ENCODE measurements around the gene MACROH2A1. TPM values are rescaled to one million over a fixed set of nuclear protein-coding genes. Genes with fewer than 3 reads are reported as not detected.

MACROH2A1 gene
- total RNA-seq, 1 experiment from 2014 or later = 83.8 TPM

GRCh38 chr5:135444360-135444759 lies 45.3 kb upstream of the MACROH2A1 start:
- Mint-ChIP-seq H3K36me3 (no peaks in the 10 kb centered on the region), H3K4me1 (peaks cover 9% of the 10 kb centered on the region), H3K27me3 (ENCODE audit: low read depth) (no peaks in the 10 kb centered on the region), H3K4me3 (no peak overlapping the region), H3K9me3 (no peaks in the 10 kb centered on the region), H3K27ac (no peak overlapping the region)
- CTCF ChIA-PET = interaction anchor here (1.0 to 2.9 kb wide), 6 partner anchors 13 to 219 kb away, joined by 3 to 14 read pairs (median 4); no protein-coding TSS in a partner anchor
- POLR2A ChIA-PET = no interaction called here
- ATAC-seq (no peak), DNase-seq (ENCODE audit: low spot score) (no peak)
- no peak for TF ChIP-seq ZNF416 (CRISPR knock-in tag; IDR thresholded peaks at IDR 0.05)
- TF ChIP-seq SP1 (CRISPR knock-in tag; conservative IDR thresholded peaks at IDR 0.05) = no peak
- no peak for TF ChIP-seq RELA (CRISPR knock-in tag; IDR thresholded peaks at IDR 0.05; ENCODE audit: borderline replicate concordance)
- TF ChIP-seq FOXP1 (CRISPR knock-in tag; IDR thresholded peaks at IDR 0.05; ENCODE audit: borderline replicate concordance) = no peak
- TF ChIP-seq PRRX2 (CRISPR knock-in tag; IDR thresholded peaks at IDR 0.05) = no peak
- no peak for TF ChIP-seq SMAD4 (CRISPR knock-in tag; IDR thresholded peaks at IDR 0.05)

- no peak for DNase-seq (ENCODE audit: low spot score)
- Mint-ChIP-seq H3K4me3 (no peak overlapping the region), H3K4me1 (peaks cover 8% of the 10 kb centered on the region), H3K27me3 (ENCODE audit: low read depth) (no peaks in the 10 kb centered on the region), H3K36me3 (no peaks in the 10 kb centered on the region), H3K9me3 (no peaks in the 10 kb centered on the region), H3K27ac (no peak overlapping the region)
- no peak for TF ChIP-seq OVOL2 (CRISPR knock-in tag; IDR thresholded peaks at IDR 0.05; ENCODE audit: borderline replicate concordance)
- no peak for TF ChIP-seq SP1 (CRISPR knock-in tag; conservative IDR thresholded peaks at IDR 0.05)
- TF ChIP-seq STAT6 (CRISPR knock-in tag; conservative IDR thresholded peaks at IDR 0.05; ENCODE audit: low read depth) = no peak
- no peak for TF ChIP-seq ZNF532 (CRISPR knock-in tag; IDR thresholded peaks at IDR 0.05; ENCODE audit: borderline replicate concordance)
- no peak for TF ChIP-seq FOXJ3 (CRISPR knock-in tag; IDR thresholded peaks at IDR 0.05; ENCODE audit: borderline replicate concordance)
- TF ChIP-seq ZNF263 (CRISPR knock-in tag; IDR thresholded peaks at IDR 0.05; ENCODE audit: low read depth) = no peak
- POLR2A ChIA-PET = no interaction called here
- ATAC-seq = no peak; the same call in 1 of the 2 replicates
- CTCF ChIA-PET = interaction anchor here (2.0 to 2.9 kb wide), 2 partner anchors 14 to 23 kb away, joined by 12 to 14 read pairs; no protein-coding TSS in a partner anchor
Measured at GRCh38 chr5:135443161-135443960, 44.3 kb upstream of the MACROH2A1 start.

- no peaks in the 10 kb centered on the region for H3K36me3 Mint-ChIP-seq
- H3K27me3 Mint-ChIP-seq (ENCODE audit: low read depth) = no peaks in the 10 kb centered on the region
- DNase-seq (ENCODE audit: low spot score) = no peak
- ATAC-seq = no peak
- no peak overlapping the region for H3K4me3 Mint-ChIP-seq
- CTCF ChIA-PET = interaction anchor here (4.8 kb wide), 1 partner anchor 17 kb away, joined by 32 read pairs; no protein-coding TSS in a partner anchor
- H3K4me1 Mint-ChIP-seq = 0 out of 2 replicates have a peak, but pooled peaks cover 4% of the 10 kb centered on the region
- H3K9me3 Mint-ChIP-seq = no peaks in the 10 kb centered on the region
- POLR2A ChIA-PET = no interaction called here
- no peak overlapping the region for H3K27ac Mint-ChIP-seq
- TF ChIP-seq FOXJ3 (CRISPR knock-in tag; IDR thresholded peaks at IDR 0.05; ENCODE audit: borderline replicate concordance) (no peak), ZNF512 (CRISPR knock-in tag; IDR thresholded peaks at IDR 0.05; ENCODE audit: borderline replicate concordance) (no peak), EMX1 (CRISPR knock-in tag; IDR thresholded peaks at IDR 0.05) (no peak), IRF2 (CRISPR knock-in tag; IDR thresholded peaks at IDR 0.05; ENCODE audit: borderline replicate concordance, low read depth) (no peak), ZNF121 (CRISPR knock-in tag; IDR thresholded peaks at IDR 0.05) (no peak), ZNF263 (CRISPR knock-in tag; IDR thresholded peaks at IDR 0.05; ENCODE audit: low read depth) (no peak), ZNF281 (CRISPR knock-in tag; IDR thresholded peaks at IDR 0.05) (no peak), TCF7 (CRISPR knock-in tag; IDR thresholded peaks at IDR 0.05; ENCODE audit: low read depth) (no peak), OVOL2 (CRISPR knock-in tag; IDR thresholded peaks at IDR 0.05; ENCODE audit: borderline replicate concordance) (no peak), MYBL2 (CRISPR knock-in tag; IDR thresholded peaks at IDR 0.05) (no peak)
Measured at GRCh38 chr5:135442431-135443160, 43.6 kb upstream of the MACROH2A1 start.
